GM19193 (cell line): ENCODE data around the gene UFSP1.
A peak's percentile ranks its signal among the peaks of the same experiment; 100 is the strongest.

Source experiments
- POLR2A ChIP-seq: IDR thresholded peaks from 4 replicates; pipeline ENCODE4 v1.6.1; 2011; ENCODE audit not compliant: insufficient read depth, insufficient read length; ENCODE audit errors: extremely low read depth

UFSP1 gene

GRCh38 chr7:100873599-100874299 lies 15.8 kb downstream of the UFSP1 start:
- TF ChIP-seq POLR2A = no peak

DNA sequence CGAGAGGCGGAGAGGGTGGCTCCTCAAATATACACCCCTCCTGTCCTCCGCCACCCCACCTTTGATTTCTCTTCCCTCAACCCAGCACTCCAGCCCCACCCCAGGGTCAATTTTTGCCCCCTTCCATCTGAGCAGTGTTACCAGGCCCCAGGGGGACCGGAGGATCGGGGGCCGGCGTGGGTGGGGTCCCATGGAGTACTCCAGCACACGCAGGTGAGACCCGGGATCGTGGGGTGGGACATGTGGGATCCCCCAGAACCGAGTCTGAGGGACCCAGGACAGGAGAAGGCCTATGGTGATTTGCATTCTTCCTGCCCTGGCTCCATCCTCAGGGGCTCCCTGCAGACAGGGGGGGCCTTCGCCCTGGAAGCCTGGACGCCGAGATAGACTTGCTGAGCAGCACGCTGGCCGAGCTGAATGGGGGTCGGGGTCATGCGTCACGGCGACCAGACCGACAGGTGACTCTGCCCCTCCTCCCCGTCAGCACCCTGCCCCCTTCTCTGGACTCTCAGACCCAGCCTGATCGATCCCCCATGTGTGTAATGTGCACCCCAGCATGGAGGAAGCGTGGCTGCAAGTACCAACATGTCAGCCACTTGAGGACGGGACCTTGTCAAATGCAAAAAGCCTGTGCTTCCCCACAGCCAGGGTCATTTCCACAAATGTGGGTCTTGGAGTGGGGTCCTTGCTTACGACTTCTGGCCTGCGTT lies 21.6 kb downstream of the UFSP1 start:
- TF ChIP-seq POLR2A = peak; percentile 16

- TF ChIP-seq POLR2A = peak; percentile 31
Observed at GRCh38 chr7:100867040-100867775, 22.3 kb downstream of the UFSP1 start, which contains the start of gene TRIP6. TRIP6 (plus strand) TSS chr7:100867387; CDS start chr7:100867498, 111 bp downstream.

DNA sequence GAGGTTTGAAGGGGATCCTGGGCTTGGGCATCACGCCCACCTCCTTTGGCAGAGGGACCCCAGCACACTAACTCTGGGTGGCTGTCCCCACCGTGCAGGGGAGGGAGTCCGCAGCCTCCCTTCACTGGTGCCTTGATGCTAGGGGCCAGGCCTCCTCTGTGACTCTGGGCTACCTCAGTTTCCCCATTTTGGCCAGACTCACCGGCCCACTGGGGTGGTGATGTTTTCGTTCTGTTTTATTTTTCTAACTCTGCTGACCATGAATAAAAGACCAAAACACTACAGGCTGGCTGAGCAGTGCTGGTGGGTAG lies 22.8 kb downstream of the UFSP1 start:
- no peak for TF ChIP-seq POLR2A

- TF ChIP-seq POLR2A = no peak
Observed at GRCh38 chr7:100865938-100866728, 23.4 kb downstream of the UFSP1 start.

GRCh38 chr7:100865372-100865911 lies 24.1 kb downstream of the UFSP1 start:
- TF ChIP-seq POLR2A = no peak

DNA sequence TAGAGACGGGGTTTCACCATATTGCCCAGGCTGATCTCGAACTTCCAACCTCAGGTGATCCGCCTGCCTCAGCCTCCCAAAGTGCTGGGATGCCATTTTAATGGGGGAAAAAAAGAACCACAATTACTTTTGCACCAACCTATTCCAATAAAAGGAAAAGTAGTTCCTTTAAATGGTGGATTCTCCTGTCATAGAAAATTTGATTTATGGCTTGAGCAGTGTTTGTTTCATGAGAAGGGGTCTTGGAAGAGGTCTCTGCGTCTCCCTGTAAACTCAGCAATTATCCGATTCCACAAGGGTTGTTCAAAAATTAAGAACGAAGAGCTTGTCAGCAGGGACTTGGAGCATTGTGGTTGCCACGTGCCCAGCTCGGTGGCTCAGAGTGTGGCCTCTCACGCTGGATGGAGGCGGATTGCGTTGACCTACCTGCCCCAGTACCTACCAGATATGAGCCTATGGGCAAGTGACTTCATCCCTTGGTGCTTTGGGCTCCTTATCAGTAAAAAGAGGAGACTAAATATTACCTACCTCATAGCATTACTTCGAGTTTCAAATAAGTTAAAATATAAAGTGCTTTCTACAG lies 25.2 kb downstream of the UFSP1 start:
- TF ChIP-seq POLR2A = no peak

DNA sequence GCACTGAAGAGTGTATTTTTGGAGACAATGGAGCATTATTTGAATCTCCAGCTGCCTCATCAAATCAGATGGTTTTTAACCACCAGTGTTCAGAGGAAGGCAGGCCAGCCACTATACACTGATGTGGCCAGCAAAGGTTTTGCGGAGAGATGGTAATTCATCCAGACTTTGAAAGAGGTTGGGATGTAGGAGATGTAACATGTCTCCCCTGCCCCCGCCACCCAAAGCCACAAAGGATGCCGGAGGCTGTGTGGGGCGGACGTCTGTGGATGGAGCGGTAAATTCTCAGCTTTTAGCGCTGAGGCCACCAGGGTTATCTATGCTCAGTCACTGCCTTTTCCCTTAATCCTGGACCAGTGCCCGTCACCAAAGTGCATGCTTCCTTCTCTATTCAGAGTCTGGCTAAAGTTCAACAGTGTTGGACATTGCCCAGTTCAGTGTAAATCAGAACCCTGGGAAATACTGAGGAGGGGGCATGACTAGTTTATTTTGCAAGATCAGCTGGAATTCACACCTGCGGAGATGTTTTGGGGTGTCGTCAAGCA lies 26.0 kb downstream of the UFSP1 start:
- no peak for TF ChIP-seq POLR2A

DNA sequence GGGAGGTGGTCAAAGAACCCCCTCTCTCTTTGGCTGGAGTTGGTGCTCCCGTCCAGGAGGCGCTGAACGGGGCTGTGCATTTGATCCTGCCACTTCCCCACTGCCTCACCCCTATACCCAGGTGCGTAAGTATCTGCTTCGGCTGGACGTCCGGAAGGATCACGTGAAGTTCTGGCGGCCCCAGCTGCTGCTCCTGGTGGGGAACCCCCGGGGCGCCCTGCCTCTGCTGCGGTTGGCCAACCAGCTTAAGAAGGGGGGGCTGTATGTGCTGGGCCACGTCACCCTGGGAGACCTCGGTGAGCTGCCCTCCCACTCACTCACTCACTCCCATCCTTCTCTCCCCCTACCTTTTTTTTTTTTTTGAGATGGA lies 27.9 kb downstream of the UFSP1 start:
- no peak for TF ChIP-seq POLR2A

DNA sequence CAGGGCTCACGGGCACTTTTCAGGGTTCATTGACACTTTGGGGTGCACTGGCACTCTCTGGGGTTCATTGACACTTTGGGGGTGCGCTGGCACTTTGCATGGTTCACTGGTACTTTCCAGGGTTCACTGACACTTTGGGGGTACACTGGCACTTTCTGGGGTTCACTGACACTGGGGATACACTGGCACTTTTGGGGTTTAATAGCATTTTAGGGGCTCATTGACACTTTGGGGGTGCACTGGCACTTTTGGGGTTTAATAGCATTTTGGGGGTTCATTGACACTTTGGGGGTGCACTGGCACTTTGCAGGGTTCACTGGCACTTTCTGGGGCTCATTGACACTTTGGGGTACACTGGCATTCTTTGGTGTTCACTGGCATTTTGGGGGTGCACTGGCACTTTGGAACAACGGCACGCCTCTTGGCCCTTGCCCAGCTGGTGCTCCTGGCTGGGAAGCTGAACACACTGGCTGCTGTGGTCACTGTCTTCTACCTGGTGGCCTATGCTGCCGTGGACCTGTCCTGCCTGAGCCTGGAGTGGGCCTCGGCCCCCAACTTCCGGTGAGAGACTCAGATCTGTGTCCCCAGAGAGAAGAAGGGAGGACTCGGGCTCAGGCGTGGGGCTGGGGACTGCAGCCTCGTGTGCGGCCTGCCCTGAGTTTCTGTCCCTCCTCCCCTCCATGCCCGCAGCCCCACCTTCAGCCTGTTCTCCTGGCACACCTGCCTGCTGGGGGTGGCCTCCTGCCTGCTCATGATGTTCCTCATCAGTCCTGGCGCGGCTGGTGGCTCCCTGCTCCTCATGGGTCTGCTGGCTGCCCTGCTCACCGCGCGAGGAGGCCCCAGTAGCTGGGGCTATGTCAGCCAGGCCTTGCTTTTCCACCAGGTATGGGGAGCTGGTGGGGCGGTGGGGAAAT lies 28.6 kb downstream of the UFSP1 start:
- no peak for TF ChIP-seq POLR2A

GRCh38 chr7:100859856-100860255 lies 29.7 kb downstream of the UFSP1 start:
- TF ChIP-seq POLR2A = no peak

DNA sequence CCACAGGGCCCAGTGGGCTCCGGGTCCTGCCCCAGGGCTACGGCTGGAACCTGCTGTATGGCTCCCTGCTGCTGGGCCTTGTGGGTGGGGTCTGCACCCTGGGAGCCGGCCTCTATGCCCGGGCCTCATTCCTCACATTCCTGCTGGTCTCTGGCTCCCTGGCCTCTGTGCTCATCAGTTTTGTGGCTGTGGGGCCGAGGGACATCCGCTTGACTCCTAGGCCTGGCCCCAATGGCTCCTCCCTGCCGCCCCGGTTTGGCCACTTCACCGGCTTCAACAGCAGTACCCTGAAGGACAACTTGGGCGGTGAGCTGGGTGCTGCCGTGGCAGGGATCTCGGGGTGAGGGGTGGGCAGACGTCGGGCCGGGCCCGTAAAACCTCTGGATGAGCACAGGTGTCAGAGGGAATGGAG lies 32.6 kb downstream of the UFSP1 start:
- TF ChIP-seq POLR2A = no peak

- no peak for TF ChIP-seq POLR2A
Observed at GRCh38 chr7:100855515-100855914, 34.0 kb downstream of the UFSP1 start.
